Measurements from ENCODE around the gene DRGX. TPM values are rescaled to one million over a fixed set of nuclear protein-coding genes. Genes with fewer than 3 reads are reported as not detected.

DRGX gene
- total and polyA plus RNA-seq, 2 of the 4 experiments (the other 2 are of a cell fraction), result not detected

DNA sequence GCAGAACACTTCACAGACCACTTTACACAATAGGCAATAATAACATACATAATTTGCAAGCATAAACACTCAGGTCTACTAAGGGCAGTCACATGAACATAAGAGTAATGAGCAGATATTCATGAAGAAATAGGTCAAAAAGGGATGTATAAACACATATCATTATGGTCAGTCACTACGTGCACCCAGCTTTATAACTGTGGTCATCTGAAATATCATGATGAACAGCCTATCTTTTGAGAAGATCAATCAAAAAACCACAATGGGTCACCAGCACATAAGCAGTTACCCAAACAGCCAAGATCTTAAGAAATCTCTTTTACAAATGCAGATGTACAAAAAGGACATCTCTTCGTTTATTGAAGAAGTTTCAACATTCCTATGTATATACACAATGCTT lies 35.5 kb upstream of the DRGX start:
- no peak overlapping the region for H2AFZ ChIP-seq (replicated peaks; ENCODE audit: low read length, poor library complexity)
- no peak overlapping the region for H3K18ac ChIP-seq (ENCODE audit: low read depth, low read length)
- no peak overlapping the region for H3K56ac ChIP-seq (ENCODE audit: extremely low read depth, insufficient read depth, low read length)
- H4K91ac ChIP-seq (ENCODE audit: insufficient read depth, low read depth, low read length), result no peak overlapping the region
- H2AK5ac ChIP-seq (ENCODE audit: low read depth, low read length), result no peak overlapping the region
- no peak overlapping the region for H3K4ac ChIP-seq (ENCODE audit: low read depth, low read length)
- H3K4me2 ChIP-seq (ENCODE audit: low read depth, low read length), result no peak overlapping the region
- ChIA-PET CTCF (no interaction called here), POLR2A (ENCODE audit: unreplicated experiment) (no interaction called here)
- no peaks in the 10 kb centered on the region for H3K4me1 ChIP-seq (ENCODE audit: control insufficient read depth, insufficient read depth, low read length)
- H4K20me1 ChIP-seq (ENCODE audit: insufficient read depth, low read length), result no peaks in the 10 kb centered on the region
- H3K14ac ChIP-seq (replicated peaks; ENCODE audit: low read depth, low read length), result no peak overlapping the region
- no peak overlapping the region for H2BK5ac ChIP-seq (ENCODE audit: low read depth, low read length, poor library complexity, severe bottlenecking)
- no peak for TF ChIP-seq FOS (IDR thresholded peaks at IDR 0.05; ENCODE audit: low read depth, low read length)
- no peak for TF ChIP-seq POLR2A (IDR thresholded peaks at IDR 0.05; ENCODE audit: low read depth, low read length)
- no peak for TF ChIP-seq BHLHE40 (IDR thresholded peaks at IDR 0.05; ENCODE audit: low read depth, low read length)
- no peak for TF ChIP-seq CEBPB (IDR thresholded peaks at IDR 0.05; ENCODE audit: low read depth, low read length)
- TF ChIP-seq NFE2L2 (IDR thresholded peaks at IDR 0.05; ENCODE audit: low read depth, low read length), result no peak
- TF ChIP-seq RAD21 (IDR thresholded peaks at IDR 0.05; ENCODE audit: low read length), result no peak
- TF ChIP-seq, protein P1, sequence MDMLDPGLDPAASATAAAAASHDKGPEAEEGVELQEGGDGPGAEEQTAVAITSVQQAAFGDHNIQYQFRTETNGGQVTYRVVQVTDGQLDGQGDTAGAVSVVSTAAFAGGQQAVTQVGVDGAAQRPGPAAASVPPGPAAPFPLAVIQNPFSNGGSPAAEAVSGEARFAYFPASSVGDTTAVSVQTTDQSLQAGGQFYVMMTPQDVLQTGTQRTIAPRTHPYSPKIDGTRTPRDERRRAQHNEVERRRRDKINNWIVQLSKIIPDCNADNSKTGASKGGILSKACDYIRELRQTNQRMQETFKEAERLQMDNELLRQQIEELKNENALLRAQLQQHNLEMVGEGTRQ (IDR thresholded peaks at IDR 0.05; ENCODE audit: low read depth, low read length), result no peak
- TF ChIP-seq, protein P2, sequence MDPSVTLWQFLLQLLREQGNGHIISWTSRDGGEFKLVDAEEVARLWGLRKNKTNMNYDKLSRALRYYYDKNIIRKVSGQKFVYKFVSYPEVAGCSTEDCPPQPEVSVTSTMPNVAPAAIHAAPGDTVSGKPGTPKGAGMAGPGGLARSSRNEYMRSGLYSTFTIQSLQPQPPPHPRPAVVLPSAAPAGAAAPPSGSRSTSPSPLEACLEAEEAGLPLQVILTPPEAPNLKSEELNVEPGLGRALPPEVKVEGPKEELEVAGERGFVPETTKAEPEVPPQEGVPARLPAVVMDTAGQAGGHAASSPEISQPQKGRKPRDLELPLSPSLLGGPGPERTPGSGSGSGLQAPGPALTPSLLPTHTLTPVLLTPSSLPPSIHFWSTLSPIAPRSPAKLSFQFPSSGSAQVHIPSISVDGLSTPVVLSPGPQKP (IDR thresholded peaks at IDR 0.05; ENCODE audit: borderline replicate concordance, low read depth, low read length), result no peak
- TF ChIP-seq, protein P3, sequence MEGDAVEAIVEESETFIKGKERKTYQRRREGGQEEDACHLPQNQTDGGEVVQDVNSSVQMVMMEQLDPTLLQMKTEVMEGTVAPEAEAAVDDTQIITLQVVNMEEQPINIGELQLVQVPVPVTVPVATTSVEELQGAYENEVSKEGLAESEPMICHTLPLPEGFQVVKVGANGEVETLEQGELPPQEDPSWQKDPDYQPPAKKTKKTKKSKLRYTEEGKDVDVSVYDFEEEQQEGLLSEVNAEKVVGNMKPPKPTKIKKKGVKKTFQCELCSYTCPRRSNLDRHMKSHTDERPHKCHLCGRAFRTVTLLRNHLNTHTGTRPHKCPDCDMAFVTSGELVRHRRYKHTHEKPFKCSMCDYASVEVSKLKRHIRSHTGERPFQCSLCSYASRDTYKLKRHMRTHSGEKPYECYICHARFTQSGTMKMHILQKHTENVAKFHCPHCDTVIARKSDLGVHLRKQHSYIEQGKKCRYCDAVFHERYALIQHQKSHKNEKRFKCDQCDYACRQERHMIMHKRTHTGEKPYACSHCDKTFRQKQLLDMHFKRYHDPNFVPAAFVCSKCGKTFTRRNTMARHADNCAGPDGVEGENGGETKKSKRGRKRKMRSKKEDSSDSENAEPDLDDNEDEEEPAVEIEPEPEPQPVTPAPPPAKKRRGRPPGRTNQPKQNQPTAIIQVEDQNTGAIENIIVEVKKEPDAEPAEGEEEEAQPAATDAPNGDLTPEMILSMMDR (conservative IDR thresholded peaks at IDR 0.05; ENCODE audit: low read depth, low read length), result no peak
- TF ChIP-seq CHD1 (IDR thresholded peaks at IDR 0.05; ENCODE audit: low read depth, low read length), result no peak
- TF ChIP-seq MAFK (IDR thresholded peaks at IDR 0.05; ENCODE audit: low read depth, low read length), result no peak
- no peak for TF ChIP-seq SMC3 (IDR thresholded peaks at IDR 0.05; ENCODE audit: low read depth, low read length)
- TF ChIP-seq RCOR1 (IDR thresholded peaks at IDR 0.05; ENCODE audit: insufficient replicate concordance, low read length), result no peak
- no peak for TF ChIP-seq RFX5 (IDR thresholded peaks at IDR 0.05; ENCODE audit: low read depth, low read length)
- H3K27ac ChIP-seq (ENCODE audit: insufficient read depth, low read length), result no peak overlapping the region
- H3K9me1 ChIP-seq (ENCODE audit: insufficient read depth, low read length), result no peaks in the 10 kb centered on the region
- ATAC-seq (ENCODE audit: low read depth) (no peak), DNase-seq (no peak)
- no peak overlapping the region for H3K23ac ChIP-seq (ENCODE audit: low read depth, low read length)
- no peak overlapping the region for H3K9ac ChIP-seq (ENCODE audit: low read depth, low read length)
- no peaks in the 10 kb centered on the region for H3K9me3 ChIP-seq (ENCODE audit: control insufficient read depth, insufficient read depth, low read length)
- no peaks in the 10 kb centered on the region; the same call in 1 of the 2 replicates for H3K27me3 ChIP-seq (ENCODE audit: control insufficient read depth, insufficient read depth, low read length)
- H2BK15ac ChIP-seq (ENCODE audit: low read depth, low read length), result no peak overlapping the region
- H2BK120ac ChIP-seq (ENCODE audit: low read depth, low read length), result no peak overlapping the region
- H3K4me3 ChIP-seq (ENCODE audit: insufficient read depth, low read depth, low read length), result no peak overlapping the region
- in situ Hi-C loops (cut with MboI; ENCODE audit: low sequenced_read_pairs) (no loop called here), intact Hi-C loops (cut with micrococcal nuclease) (no loop called here), dilution Hi-C loops (cut with HindIII; ENCODE audit: low sequenced_read_pairs, unreplicated experiment) (no loop called here)
- H3K79me1 ChIP-seq (ENCODE audit: low read depth in 1 of 2, low read length in 2 of 2), result no peaks in the 10 kb centered on the region
- no peak overlapping the region for H2BK20ac ChIP-seq (ENCODE audit: low read depth, low read length)
- no TSS peak for BruUV-seq (replicated peaks)
- no CpG with 5 or more reads among the region's 2 CpGs for WGBS, 2 experiments (ENCODE audit: extremely low coverage in 2 of 2, insufficient read length in 1 of 2)
- H2AK9ac ChIP-seq (replicated peaks; ENCODE audit: low read depth, low read length, poor library complexity), result no peak overlapping the region
- H3K36me3 ChIP-seq (ENCODE audit: control insufficient read depth, insufficient read depth, low read length), result no peaks in the 10 kb centered on the region
- H4K5ac ChIP-seq (ENCODE audit: low read depth, low read length), result no peak overlapping the region
- H4K8ac ChIP-seq (ENCODE audit: low read depth in 2 of 2, low read length in 2 of 2), result no peak overlapping the region

All from IMR-90 (cell line).